ENCODE results near the gene SLAIN2.

- TF ChIP-seq CTCF (IDR thresholded peaks at IDR 0.05) (no peak), ATF3 (CRISPR knock-in tag; conservative IDR thresholded peaks at IDR 0.05) (no peak), JUN (CRISPR knock-in tag; IDR thresholded peaks at IDR 0.05) (no peak), IRF2 (CRISPR knock-in tag; IDR thresholded peaks at IDR 0.05; ENCODE audit: borderline replicate concordance, low read depth) (no peak), CREB1 (CRISPR knock-in tag; IDR thresholded peaks at IDR 0.05) (no peak), E2F1 (CRISPR knock-in tag; IDR thresholded peaks at IDR 0.05) (no peak), E2F4 (CRISPR knock-in tag; IDR thresholded peaks at IDR 0.05; ENCODE audit: borderline replicate concordance, low read depth) (no peak)
Observed at GRCh38 chr4:48366611-48367010, 25.3 kb downstream of the SLAIN2 start.
